ENCODE data around the gene ARHGAP25. TPM values are rescaled to one million over a fixed set of nuclear protein-coding genes. Genes with fewer than 3 reads are reported as not detected.

Gene ARHGAP25
- total RNA-seq, 6 donors from 2014 or later = 13.2 to 36.1 (median 26.3) TPM

DNA sequence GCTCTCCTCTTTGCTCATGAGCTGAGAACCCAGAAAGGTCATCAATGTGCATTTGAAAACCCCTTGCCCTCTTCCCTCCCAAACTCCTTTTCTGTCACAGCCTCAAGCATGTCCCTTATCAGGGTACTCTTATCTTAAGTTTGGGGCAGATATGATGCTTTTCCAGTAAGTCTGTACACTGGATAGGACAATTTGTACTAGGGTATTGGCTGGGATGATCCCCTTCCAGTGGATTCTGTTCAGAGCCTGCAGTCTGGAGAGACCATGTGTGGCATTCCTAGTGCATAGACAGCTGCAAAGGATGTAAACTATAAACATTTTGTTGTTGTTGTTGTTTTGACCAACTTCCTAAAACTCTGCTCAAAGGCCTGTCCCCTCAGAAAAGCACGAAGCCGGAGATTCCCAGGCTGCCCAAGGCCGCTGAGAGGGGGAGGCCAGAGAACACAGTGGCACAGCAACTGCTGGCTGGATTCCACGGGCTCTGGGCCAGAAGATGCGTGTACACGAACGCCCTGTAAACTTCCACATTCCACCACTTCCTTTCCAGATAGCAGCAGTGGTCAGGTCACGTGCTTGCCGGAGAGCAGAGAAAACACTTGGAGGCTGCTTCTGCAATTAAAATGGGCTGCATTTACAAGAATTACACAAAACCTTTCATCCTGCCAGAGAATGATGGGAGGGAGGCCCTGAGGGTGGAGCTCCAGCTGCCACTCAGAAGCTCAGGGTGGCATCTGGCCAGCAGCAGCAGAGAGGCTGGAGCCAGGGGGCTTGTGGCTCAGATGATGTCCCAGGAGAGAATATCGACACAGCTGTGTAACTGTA is 94.5 kb downstream of the ARHGAP25 start:
- no peaks in the 10 kb centered on the region for H3K9me3 ChIP-seq
- H3K36me3 ChIP-seq = peaks cover 0 to 26% (median 5%) of the 10 kb centered on the region in 4 donors
- peak; percentile 41 to 98 for DNase-seq
- no peaks in the 10 kb centered on the region for H3K27me3 ChIP-seq
- TF ChIP-seq EP300 (IDR thresholded peaks at IDR 0.05) (peak in 2 of 4 donors; percentile 94), POLR2A (IDR thresholded peaks at IDR 0.05) (peak in 1 of 4 donors; percentile 25), POLR2AphosphoS5 (IDR thresholded peaks at IDR 0.05) (peak; percentile 97 to 98)
- TF ChIP-seq, protein P1, sequence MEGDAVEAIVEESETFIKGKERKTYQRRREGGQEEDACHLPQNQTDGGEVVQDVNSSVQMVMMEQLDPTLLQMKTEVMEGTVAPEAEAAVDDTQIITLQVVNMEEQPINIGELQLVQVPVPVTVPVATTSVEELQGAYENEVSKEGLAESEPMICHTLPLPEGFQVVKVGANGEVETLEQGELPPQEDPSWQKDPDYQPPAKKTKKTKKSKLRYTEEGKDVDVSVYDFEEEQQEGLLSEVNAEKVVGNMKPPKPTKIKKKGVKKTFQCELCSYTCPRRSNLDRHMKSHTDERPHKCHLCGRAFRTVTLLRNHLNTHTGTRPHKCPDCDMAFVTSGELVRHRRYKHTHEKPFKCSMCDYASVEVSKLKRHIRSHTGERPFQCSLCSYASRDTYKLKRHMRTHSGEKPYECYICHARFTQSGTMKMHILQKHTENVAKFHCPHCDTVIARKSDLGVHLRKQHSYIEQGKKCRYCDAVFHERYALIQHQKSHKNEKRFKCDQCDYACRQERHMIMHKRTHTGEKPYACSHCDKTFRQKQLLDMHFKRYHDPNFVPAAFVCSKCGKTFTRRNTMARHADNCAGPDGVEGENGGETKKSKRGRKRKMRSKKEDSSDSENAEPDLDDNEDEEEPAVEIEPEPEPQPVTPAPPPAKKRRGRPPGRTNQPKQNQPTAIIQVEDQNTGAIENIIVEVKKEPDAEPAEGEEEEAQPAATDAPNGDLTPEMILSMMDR (IDR thresholded peaks at IDR 0.05) = peak in 4 of 6 experiments; percentile 27 to 61 (median 44)
- WGBS, 2 donors = 1 to 2% methylated on average over 6 to 10 of the region's 10 CpGs
- H3K4me3 ChIP-seq = no peak overlapping the region
- H3K4me1 ChIP-seq = peaks cover 47 to 55% (median 52%) of the 10 kb centered on the region in 4 donors
- H3K27ac ChIP-seq = peak overlapping the region; percentile 69 to 87 (median 83)
- ATAC-seq (ENCODE audit: low FRiP score in 2 of 2) = peak; percentile 87 to 92

DNA sequence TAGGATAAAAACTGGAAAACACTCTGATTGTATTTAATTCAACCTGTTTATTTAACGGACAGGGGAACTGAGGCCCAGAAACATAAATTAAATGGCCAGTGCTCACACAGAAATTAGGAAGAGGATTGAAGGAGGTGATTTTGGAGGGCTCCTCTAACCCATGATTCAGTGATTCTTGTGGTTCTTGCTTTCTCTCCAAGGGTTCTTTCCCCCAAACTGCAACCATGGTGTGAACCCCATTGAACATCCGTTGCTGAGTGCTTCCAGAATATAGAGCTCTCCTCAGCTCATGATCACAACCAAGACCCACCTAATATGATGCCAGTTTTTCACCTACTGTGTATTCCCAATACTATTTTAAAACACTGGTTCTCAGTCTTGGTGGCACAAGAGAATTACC is 95.1 kb downstream of the ARHGAP25 start:
- Histone ChIP-seq H3K36me3 (peaks cover 0 to 19% (median 3%) of the 10 kb centered on the region in 4 donors), H3K4me1 (peaks cover 47 to 55% (median 52%) of the 10 kb centered on the region in 4 donors), H3K9me3 (no peaks in the 10 kb centered on the region), H3K27ac (peak overlapping the region; percentile 69 to 87 (median 83)), H3K27me3 (no peaks in the 10 kb centered on the region), H3K4me3 (no peak overlapping the region)
- no peak for DNase-seq
- WGBS, 2 donors = 29 to 37% methylated on average over 2 of the region's 2 CpGs
- TF ChIP-seq POLR2AphosphoS5 (IDR thresholded peaks at IDR 0.05) = no peak
- TF ChIP-seq, protein P1 (IDR thresholded peaks at IDR 0.05) = no peak
- no peak for TF ChIP-seq POLR2A (IDR thresholded peaks at IDR 0.05)
- no peak for TF ChIP-seq EP300 (IDR thresholded peaks at IDR 0.05)
- no peak for ATAC-seq (ENCODE audit: low FRiP score in 2 of 2)

DNA sequence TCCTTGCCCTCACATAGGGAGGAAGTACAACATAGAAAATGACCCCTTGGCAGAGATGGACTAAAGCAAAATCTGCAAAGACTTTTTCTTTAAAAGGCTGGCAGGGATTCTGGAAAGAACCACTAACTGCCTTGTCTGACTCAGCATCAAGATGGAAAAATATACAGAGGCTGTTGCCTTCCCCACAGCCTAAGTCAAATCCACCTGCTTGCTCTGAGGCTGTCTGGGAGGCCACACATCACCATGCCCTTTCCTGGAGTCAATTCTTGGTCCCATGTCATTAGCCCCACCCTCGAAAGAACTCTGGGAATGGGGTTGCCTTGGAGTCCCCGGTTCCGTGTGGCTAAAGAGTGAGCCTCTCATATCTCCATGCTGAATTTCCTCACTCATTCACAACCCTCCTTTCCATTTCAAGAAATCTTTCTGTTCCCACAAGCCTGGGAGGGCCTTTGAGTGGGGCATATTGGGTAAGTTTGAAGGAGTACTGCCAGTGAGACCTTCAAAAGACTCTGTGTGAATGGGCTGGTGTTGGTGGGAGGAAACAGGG is 97.1 kb downstream of the ARHGAP25 start:
- TF ChIP-seq, protein P1 (IDR thresholded peaks at IDR 0.05) = no peak
- TF ChIP-seq EP300 (IDR thresholded peaks at IDR 0.05) (no peak), POLR2AphosphoS5 (IDR thresholded peaks at IDR 0.05) (no peak), POLR2A (IDR thresholded peaks at IDR 0.05) (no peak)
- ATAC-seq (ENCODE audit: low FRiP score in 2 of 2) (peak in 1 of 2 donors; percentile 5), DNase-seq (no peak)
- H3K4me3 ChIP-seq = no peak overlapping the region
- 61 to 64% methylated on average over 3 of the region's 3 CpGs for WGBS, 2 donors
- no peaks in the 10 kb centered on the region for H3K27me3 ChIP-seq
- no peaks in the 10 kb centered on the region for H3K9me3 ChIP-seq
- peak overlapping the region; percentile 81 to 87 (median 85) for H3K27ac ChIP-seq
- H3K4me1 ChIP-seq = peaks cover 52 to 58% (median 55%) of the 10 kb centered on the region in 4 donors
- H3K36me3 ChIP-seq = peaks cover 0 to 1% (median 0%) of the 10 kb centered on the region in 4 donors

DNA sequence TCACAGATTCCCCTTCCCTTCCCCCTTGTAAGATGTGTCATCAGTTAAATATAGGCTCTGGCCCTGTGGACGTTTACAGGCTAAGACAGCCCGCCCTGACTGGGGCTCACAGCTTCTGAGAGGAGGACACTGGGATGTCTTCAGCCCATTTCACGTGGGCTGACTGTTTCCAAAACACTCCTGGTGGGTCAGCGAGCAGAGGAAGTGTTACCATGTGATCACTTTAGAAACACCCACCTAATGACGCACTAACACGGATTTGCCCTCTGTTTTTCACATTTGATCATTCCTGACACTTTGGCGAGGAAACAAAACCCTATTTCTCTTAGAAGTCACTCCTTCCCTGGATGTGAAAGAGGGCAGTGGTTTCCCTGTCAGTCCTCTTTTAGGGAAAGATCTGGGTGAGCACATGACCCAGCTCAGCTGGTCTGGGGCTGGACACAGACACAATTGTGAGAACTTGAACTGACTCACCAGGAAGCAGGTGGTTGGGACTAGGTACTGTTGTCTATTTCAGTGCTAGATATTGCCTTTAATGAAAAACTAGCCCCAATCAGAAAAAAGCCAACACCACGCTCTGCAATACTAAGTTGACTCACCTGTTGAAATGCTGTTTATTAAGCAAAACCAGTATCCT is 97.7 kb downstream of the ARHGAP25 start:
- Histone ChIP-seq H3K27ac (peak overlapping the region; percentile 81 to 87 (median 85)), H3K36me3 (no peaks in the 10 kb centered on the region), H3K4me3 (no peak overlapping the region), H3K27me3 (no peaks in the 10 kb centered on the region), H3K4me1 (peaks cover 55 to 60% (median 58%) of the 10 kb centered on the region in 4 donors), H3K9me3 (no peaks in the 10 kb centered on the region)
- DNase-seq (peak in 1 of 2 donors; percentile 86), ATAC-seq (ENCODE audit: low FRiP score in 2 of 2) (peak; percentile 75 to 78)
- 45 to 52% methylated on average over 8 of the region's 8 CpGs for WGBS, 2 donors
- TF ChIP-seq, protein P1 (IDR thresholded peaks at IDR 0.05) = no peak
- TF ChIP-seq POLR2AphosphoS5 (IDR thresholded peaks at IDR 0.05) = peak; percentile 70 to 77
- peak in 1 of 4 donors; percentile 56 for TF ChIP-seq EP300 (IDR thresholded peaks at IDR 0.05)
- TF ChIP-seq POLR2A (IDR thresholded peaks at IDR 0.05) = peak in 2 of 4 donors; percentile 7 to 58

Measured in upper lobe of left lung (tissue), 6 donors.